Right lobe of liver (tissue), 6 donors: ENCODE results near the gene CDKAL1. TPM values are rescaled to one million over a fixed set of nuclear protein-coding genes. Genes with fewer than 3 reads are reported as not detected.

Experiments
- ATAC-seq, 4 donors: fragments of 200-7000 bp; cut with Tn5 transposase; one replicate each; pipeline ENCODE4 v1.9.1; 2020; ENCODE audit warnings: mild to moderate bottlenecking in 4 of 4, moderate library complexity in 4 of 4
- DNase-seq, 3 donors: peaks; one replicate each; pipeline ENCODE4 v3.0.0-alpha.2; 2020
- H3K27ac ChIP-seq, 3 donors: fragments of 200-600 bp; one replicate each; pipeline ENCODE4 v1.8.0; 2022
- H3K27me3 ChIP-seq, 2 donors: fragments of 200-600 bp; one replicate each; pipeline ENCODE4 v1.8.0; 2022
- H3K36me3 ChIP-seq, 4 donors: fragments of 200-600 bp; sonication (generic) in 1 of 4; one replicate each; pipeline versions ENCODE4 v1.5.1 to v1.8.0; 2017 to 2022; ENCODE audit warnings: control low read depth in 1 of 4
- H3K4me1 ChIP-seq, 4 donors: fragments of 200-600 bp; sonication (generic) in 1 of 4; one replicate each; pipeline versions ENCODE4 v1.5.1 to v1.8.0; 2017 to 2022; ENCODE audit warnings: control low read depth in 1 of 4
- H3K4me3 ChIP-seq, 3 donors: fragments of 200-600 bp; one replicate each; pipeline ENCODE4 v1.8.0; 2022
- H3K9me3 ChIP-seq, 4 donors: fragments of 200-600 bp; sonication (generic) in 1 of 4; one replicate each; pipeline versions ENCODE4 v1.5.1 to v1.8.0; 2017 to 2022; ENCODE audit warnings: control low read depth in 1 of 4
- CTCF ChIP-seq, 4 donors: fragments of 200-600 bp in 3 of 4; fragments of 450-650 bp in 1 of 4; IDR thresholded peaks; one replicate each; pipeline versions ENCODE4 v1.5.1 to v1.8.0; 2016 to 2022; ENCODE audit warnings: antibody characterized with exemption in 4 of 4, mild to moderate bottlenecking in 2 of 4
- POLR2A ChIP-seq: fragments of 450-650 bp; IDR thresholded peaks from one replicate; pipeline ENCODE4 v1.6.1; 2017; ENCODE audit warnings: antibody characterized with exemption, mild to moderate bottlenecking
- WGBS: methylation state at CpG from one replicate; pipeline ENCODE4 v1.1.6; 2018; ENCODE audit warnings: low coverage, low lambda C conversion rate; ENCODE audit not compliant: insufficient coverage; ENCODE audit errors: missing lambda C conversion rate; 5-methylcytosine and 5-hydroxymethylcytosine counted together
- intact Hi-C, 2 donors: fragments of 100-400 bp; cut with DNase I; formaldehyde crosslinking; loops; one replicate each; pipeline versions ENCODE4 v1.11.2 to v1.14.1; 2022
- total RNA-seq, 6 experiments: library from RNA; depleted of rRNA in 2 of 6; stranded (reverse); fragments of >200 nt in 2 of 6; fragmentation: NEBNext Ultra II Directional in 3 of 6; extraction: Animal tissue kit (Norgen Biotek cat#: 25700) in 3 of 6; gene quantifications; one replicate each; pipeline versions ENCODE4 v1.1.0 to v1.2.4, GENCODE V29; 2016 to 2023
- donor health status: DM: no; HTN: yes; CAD: no.
- donor health status: DM: no; HTN: no; CAD: no.
- donor health status: DM: no; HTN: no; CAD: no.
- donor health status: DM: no; HTN: yes; CAD: no.
- donor health status: DM: no; HTN: yes; CAD: no.

CDKAL1 gene
- total RNA-seq, 6 experiments from 2014 or later = 4.5 to 7.0 (median 6.2) TPM

GRCh38 chr6:20954315-20954714 lies 420.1 kb downstream of the CDKAL1 start:
- intact Hi-C loops = no loop called here
- no peaks in the 10 kb centered on the region for H3K27me3 ChIP-seq

GRCh38 chr6:20955131-20955530 lies 420.9 kb downstream of the CDKAL1 start:
- peaks cover 0 to 3% (median 0%) of the 10 kb centered on the region in 4 donors for H3K4me1 ChIP-seq
- no peak overlapping the region for H3K4me3 ChIP-seq
- TF ChIP-seq CTCF (IDR thresholded peaks at IDR 0.05) (no peak), POLR2A (no peak)
- WGBS = 50% methylated on average over 1 of the region's 2 CpGs
- intact Hi-C loops = no loop called here
- no peaks in the 10 kb centered on the region for H3K27me3 ChIP-seq
- H3K27ac ChIP-seq = no peak overlapping the region
- H3K36me3 ChIP-seq = no peaks in the 10 kb centered on the region
- no peaks in the 10 kb centered on the region for H3K9me3 ChIP-seq
- DNase-seq (no peak), ATAC-seq (no peak)

More at GRCh38 chr6:20954315-20954714, 420.1 kb downstream of the CDKAL1 start:
- no peak for TF ChIP-seq POLR2A
- no peak for TF ChIP-seq CTCF (IDR thresholded peaks at IDR 0.05)
- DNase-seq (no peak), ATAC-seq (no peak)
- Histone ChIP-seq H3K4me1 (peaks cover 0 to 3% (median 0%) of the 10 kb centered on the region in 4 donors), H3K9me3 (no peaks in the 10 kb centered on the region), H3K4me3 (no peak overlapping the region), H3K36me3 (no peaks in the 10 kb centered on the region), H3K27ac (no peak overlapping the region)
- 42% methylated on average over 2 of the region's 2 CpGs for WGBS

- DNase-seq (no peak), ATAC-seq (peak in 1 of 4 donors; percentile 24)
- no peak for TF ChIP-seq CTCF (IDR thresholded peaks at IDR 0.05)
- TF ChIP-seq POLR2A = no peak
- H3K4me3 ChIP-seq = no peak overlapping the region
- intact Hi-C loops = no loop called here
- H3K9me3 ChIP-seq = no peaks in the 10 kb centered on the region
- H3K4me1 ChIP-seq = peaks cover 0 to 3% (median 0%) of the 10 kb centered on the region in 4 donors
- H3K27me3 ChIP-seq = no peaks in the 10 kb centered on the region
- no peaks in the 10 kb centered on the region for H3K36me3 ChIP-seq
- WGBS = 40% methylated on average over 4 of the region's 4 CpGs
- H3K27ac ChIP-seq = no peak overlapping the region
Measured at GRCh38 chr6:20955751-20956150, 421.5 kb downstream of the CDKAL1 start.

- DNase-seq (no peak), ATAC-seq (no peak)
- 92% methylated on average over 4 of the region's 5 CpGs for WGBS
- H3K4me1 ChIP-seq = peaks cover 0 to 3% (median 0%) of the 10 kb centered on the region in 4 donors
- H3K36me3 ChIP-seq = no peaks in the 10 kb centered on the region
- intact Hi-C loops = no loop called here
- no peak overlapping the region for H3K4me3 ChIP-seq
- H3K9me3 ChIP-seq = no peaks in the 10 kb centered on the region
- no peaks in the 10 kb centered on the region for H3K27me3 ChIP-seq
- TF ChIP-seq POLR2A = no peak
- no peak for TF ChIP-seq CTCF (IDR thresholded peaks at IDR 0.05)
- no peak overlapping the region for H3K27ac ChIP-seq
Measured at GRCh38 chr6:20960067-20960466, 425.8 kb downstream of the CDKAL1 start.

- intact Hi-C loops = no loop called here
- DNase-seq (no peak), ATAC-seq (no peak)
- Histone ChIP-seq H3K27me3 (no peaks in the 10 kb centered on the region), H3K9me3 (no peaks in the 10 kb centered on the region), H3K4me3 (no peak overlapping the region), H3K27ac (no peak overlapping the region), H3K36me3 (no peaks in the 10 kb centered on the region), H3K4me1 (no peaks in the 10 kb centered on the region)
- 73% methylated on average over 2 of the region's 2 CpGs for WGBS
- no peak for TF ChIP-seq CTCF (IDR thresholded peaks at IDR 0.05)
- no peak for TF ChIP-seq POLR2A
Measured at GRCh38 chr6:20965276-20965675, 431.0 kb downstream of the CDKAL1 start.
